Keratinocyte (primary cell): Measurements from ENCODE around the gene KXD1.

Experiments
- EZH2 ChIP-seq: IDR thresholded peaks from one replicate; pipeline ENCODE4 v1.6.1; 2012; ENCODE audit warnings: inconsistent platforms, mild to moderate bottlenecking, low read length, moderate library complexity
- TF ChIP-seq, protein P1 (sequence below), 3 experiments: IDR thresholded peaks in 1 of 3; conservative IDR thresholded peaks in 1 of 3; optimal IDR thresholded peaks in 1 of 3; 2 replicates in 2 of 3; 3 replicates in 1 of 3; pipeline versions ENCODE3 to v1.5.1; 2011; ENCODE audit warnings: low read length in 3 of 3, mild to moderate bottlenecking in 3 of 3, moderate library complexity in 2 of 3, control low read depth in 1 of 3, inconsistent platforms in 1 of 3; ENCODE audit not compliant: insufficient read depth in 2 of 3; ENCODE audit errors: extremely low read depth in 1 of 3

DNA sequence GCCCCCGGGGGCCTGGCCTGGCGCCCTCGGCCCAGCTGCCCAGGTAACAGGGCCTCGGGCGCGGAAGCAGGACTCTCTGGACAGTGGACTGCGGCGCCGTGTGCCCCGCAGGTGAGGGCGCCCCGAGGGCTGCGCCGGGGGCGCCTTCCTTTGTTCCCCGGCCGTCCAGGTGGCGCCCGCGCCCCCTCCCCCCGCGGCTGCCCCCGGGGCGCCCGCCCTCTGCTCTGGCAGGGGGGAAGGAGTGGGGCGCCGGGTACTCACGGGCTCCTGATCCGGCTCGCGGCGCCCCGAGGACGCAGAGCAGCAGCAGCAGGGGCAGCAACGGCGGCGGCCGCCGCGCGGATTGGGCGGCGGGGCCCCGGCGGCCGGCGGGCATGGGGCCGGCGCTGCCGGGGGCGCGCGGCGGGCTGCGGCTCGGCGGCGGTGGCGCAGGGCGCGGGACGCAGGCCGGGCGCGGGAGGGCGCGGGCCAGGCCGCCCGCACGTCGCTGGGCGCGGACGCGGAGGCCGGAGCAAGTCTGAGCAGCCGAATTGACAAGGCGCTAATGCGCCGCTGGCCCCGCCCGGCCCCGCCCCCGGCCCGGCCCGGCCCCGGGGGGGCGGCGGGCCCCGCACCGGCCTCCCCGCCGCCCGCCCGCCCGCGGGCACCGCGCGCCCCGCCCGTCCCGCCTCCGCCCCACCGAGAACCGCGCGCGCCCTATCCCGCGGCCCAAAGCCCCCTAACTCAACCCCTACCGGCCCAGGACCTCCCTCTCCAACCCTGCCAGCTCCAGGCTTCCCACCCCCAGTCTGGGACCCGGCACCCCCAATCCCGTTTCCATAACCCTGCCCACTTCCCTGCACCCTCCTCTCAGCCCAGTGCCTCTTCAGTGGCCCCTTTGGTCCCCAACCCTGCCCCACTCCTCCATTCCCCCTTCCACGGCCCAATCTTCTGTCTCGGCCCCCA lies 48.9 kb downstream of the KXD1 start, which contains the start of gene CRLF1:
- TF ChIP-seq, protein P1, sequence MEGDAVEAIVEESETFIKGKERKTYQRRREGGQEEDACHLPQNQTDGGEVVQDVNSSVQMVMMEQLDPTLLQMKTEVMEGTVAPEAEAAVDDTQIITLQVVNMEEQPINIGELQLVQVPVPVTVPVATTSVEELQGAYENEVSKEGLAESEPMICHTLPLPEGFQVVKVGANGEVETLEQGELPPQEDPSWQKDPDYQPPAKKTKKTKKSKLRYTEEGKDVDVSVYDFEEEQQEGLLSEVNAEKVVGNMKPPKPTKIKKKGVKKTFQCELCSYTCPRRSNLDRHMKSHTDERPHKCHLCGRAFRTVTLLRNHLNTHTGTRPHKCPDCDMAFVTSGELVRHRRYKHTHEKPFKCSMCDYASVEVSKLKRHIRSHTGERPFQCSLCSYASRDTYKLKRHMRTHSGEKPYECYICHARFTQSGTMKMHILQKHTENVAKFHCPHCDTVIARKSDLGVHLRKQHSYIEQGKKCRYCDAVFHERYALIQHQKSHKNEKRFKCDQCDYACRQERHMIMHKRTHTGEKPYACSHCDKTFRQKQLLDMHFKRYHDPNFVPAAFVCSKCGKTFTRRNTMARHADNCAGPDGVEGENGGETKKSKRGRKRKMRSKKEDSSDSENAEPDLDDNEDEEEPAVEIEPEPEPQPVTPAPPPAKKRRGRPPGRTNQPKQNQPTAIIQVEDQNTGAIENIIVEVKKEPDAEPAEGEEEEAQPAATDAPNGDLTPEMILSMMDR (optimal IDR thresholded peaks at IDR 0.05 in 1 of 3, IDR thresholded peaks at IDR 0.05 in 1 of 3, conservative IDR thresholded peaks at IDR 0.05 in 1 of 3; ENCODE audit: extremely low read depth in 1 of 3, insufficient read depth in 2 of 3, low read length in 3 of 3) = no peak
- TF ChIP-seq EZH2 = no peak
